Hindlimb muscle (tissue), 1 donor: Measurements from ENCODE around the gene MOCS1. TPM values are rescaled to one million over a fixed set of nuclear protein-coding genes. Genes with fewer than 3 reads are reported as not detected.

Experiments
- DNase-seq: peaks from one replicate; pipeline ENCODE4 v3.0.0-alpha.2; 2013
- polyA plus RNA-seq: library from polyadenylated mRNA; unstranded; fragments of 120-200 nt; gene quantifications from one replicate; pipeline ENCODE4 v1.2.1, GENCODE V29; 2013; ENCODE audit not compliant: insufficient read length

Gene MOCS1
- polyA plus RNA-seq, 1 donor = 8.6 TPM

- DNase-seq = no peak
Measured at GRCh38 chr6:39923861-39924260, 10.4 kb downstream of the MOCS1 start.

GRCh38 chr6:39923394-39923793 lies 10.9 kb downstream of the MOCS1 start:
- no peak for DNase-seq

GRCh38 chr6:39922821-39923220 lies 11.4 kb downstream of the MOCS1 start:
- no peak for DNase-seq

GRCh38 chr6:39920157-39920556 lies 14.1 kb downstream of the MOCS1 start:
- no peak for DNase-seq

- DNase-seq = no peak
Measured at GRCh38 chr6:39918831-39919230, 15.4 kb downstream of the MOCS1 start.

- DNase-seq = no peak
Measured at GRCh38 chr6:39917981-39918380, 16.3 kb downstream of the MOCS1 start.

- no peak for DNase-seq
Measured at GRCh38 chr6:39917329-39917728, 16.9 kb downstream of the MOCS1 start.

- DNase-seq = no peak
Measured at GRCh38 chr6:39915866-39916265, 18.4 kb downstream of the MOCS1 start.

GRCh38 chr6:39914239-39914638 lies 20.0 kb downstream of the MOCS1 start:
- no peak for DNase-seq

GRCh38 chr6:39913391-39913916 lies 20.8 kb downstream of the MOCS1 start:
- no peak for DNase-seq

- no peak for DNase-seq
Measured at GRCh38 chr6:39912446-39912845, 21.8 kb downstream of the MOCS1 start.

GRCh38 chr6:39911513-39912125 lies 22.6 kb downstream of the MOCS1 start:
- DNase-seq = no peak

GRCh38 chr6:39910744-39911143 lies 23.5 kb downstream of the MOCS1 start:
- DNase-seq = no peak

GRCh38 chr6:39910164-39910563 lies 24.1 kb downstream of the MOCS1 start:
- DNase-seq = no peak

GRCh38 chr6:39909701-39910100 lies 24.6 kb downstream of the MOCS1 start:
- DNase-seq = no peak

GRCh38 chr6:39908838-39909583 lies 25.3 kb downstream of the MOCS1 start:
- DNase-seq = no peak

- no peak for DNase-seq
Measured at GRCh38 chr6:39907871-39908575, 26.2 kb downstream of the MOCS1 start.

GRCh38 chr6:39906318-39906761 lies 27.9 kb downstream of the MOCS1 start:
- DNase-seq = no peak

- no peak for DNase-seq
Measured at GRCh38 chr6:39905640-39905975, 28.7 kb downstream of the MOCS1 start.

GRCh38 chr6:39904946-39905639 lies 29.2 kb downstream of the MOCS1 start:
- no peak for DNase-seq

- DNase-seq = no peak
Measured at GRCh38 chr6:39903656-39904055, 30.6 kb downstream of the MOCS1 start.

GRCh38 chr6:39902786-39903465 lies 31.3 kb downstream of the MOCS1 start:
- no peak for DNase-seq
